GM18517 (cell line): ENCODE results near the gene RNPEPL1.
"Not testable (repeated sequence)": the region's sequence is repeated elsewhere in the genome, so short reads cannot be mapped to it uniquely, and the experiment has no call there.

Source experiments
- ATAC-seq: cut with Tn5 transposase; IDR thresholded peaks from one replicate; pipeline ENCODE4 v1.9.1; 2021; ENCODE audit warnings: mild to moderate bottlenecking, moderate library complexity; ENCODE audit not compliant: unreplicated experiment

RNPEPL1 gene

DNA sequence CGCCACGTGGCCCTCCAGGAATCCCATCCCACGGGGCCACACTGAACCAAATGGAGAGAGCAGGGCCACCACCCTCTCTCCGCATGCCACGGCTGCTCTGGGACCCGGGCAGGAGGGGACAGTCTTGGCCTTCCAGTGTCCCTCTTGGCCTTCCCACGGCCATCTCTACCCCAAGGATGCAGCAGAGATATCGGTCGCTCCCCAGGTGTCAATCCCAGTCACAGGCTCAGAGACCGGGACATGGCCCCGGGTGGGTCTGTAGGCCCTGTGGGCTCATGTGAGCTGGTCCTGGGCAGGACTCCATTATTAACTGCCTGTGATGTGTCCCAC lies 33.5 kb downstream of the RNPEPL1 start:
- no peak for ATAC-seq

- no peak for ATAC-seq
Measured at GRCh38 chr2:240602266-240603050, 34.2 kb downstream of the RNPEPL1 start.

DNA sequence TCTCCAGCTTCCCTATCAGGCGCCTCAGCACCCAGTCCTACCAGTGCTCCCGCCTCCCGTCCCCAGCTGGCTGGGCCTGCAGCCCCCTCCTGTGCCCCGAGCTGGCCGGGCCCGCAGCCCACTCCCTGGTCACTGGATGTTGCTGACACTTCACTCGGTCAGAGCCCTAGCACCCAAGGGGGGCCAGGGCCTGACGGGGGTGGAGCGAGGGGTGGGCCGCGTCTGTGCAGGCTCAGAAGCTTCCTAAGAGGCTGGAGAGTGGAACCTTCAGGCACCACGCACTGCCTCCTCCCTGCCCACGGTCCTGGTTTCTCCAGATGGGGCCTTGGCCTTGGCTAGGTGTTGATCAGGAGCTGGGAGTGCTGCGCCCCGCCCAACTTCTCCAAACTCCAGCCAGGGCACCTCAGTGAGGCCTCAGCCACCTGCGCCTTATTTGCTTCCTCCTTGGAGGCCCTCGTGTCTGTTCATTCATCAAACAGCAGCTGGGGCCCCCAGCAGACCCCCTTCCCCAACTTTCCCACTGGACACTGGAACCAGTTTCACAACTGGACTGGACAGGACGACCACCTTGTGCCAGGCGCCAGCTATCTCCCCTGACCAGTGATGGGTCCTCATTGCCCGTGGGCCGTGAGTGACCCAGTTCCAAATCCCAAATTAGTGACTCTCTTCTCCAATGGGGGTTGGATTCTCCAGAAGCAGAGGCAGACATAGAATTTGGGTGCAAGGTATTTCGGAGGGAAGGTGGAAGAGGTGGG lies 35.0 kb downstream of the RNPEPL1 start:
- no peak for ATAC-seq

DNA sequence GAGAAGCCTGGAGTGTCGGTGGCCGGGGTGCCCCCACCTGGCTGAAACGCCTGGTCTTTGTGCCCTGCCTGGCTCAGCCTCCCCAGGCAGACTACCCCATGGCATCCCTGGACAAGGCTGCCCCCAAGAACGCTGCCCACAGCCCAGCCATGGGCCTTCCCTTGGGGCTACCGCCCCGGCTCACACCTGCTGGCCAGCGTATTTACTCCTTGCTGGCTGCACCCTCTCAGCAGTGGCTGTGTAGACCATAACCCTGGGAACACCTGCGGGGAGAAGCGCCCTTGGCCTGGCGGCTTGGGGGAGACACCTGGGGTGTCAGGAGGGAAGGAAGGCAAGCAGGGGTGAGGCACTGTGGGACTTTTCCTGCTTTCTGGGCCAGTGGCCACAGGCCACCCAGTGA lies 35.6 kb downstream of the RNPEPL1 start:
- ATAC-seq: no peak

DNA sequence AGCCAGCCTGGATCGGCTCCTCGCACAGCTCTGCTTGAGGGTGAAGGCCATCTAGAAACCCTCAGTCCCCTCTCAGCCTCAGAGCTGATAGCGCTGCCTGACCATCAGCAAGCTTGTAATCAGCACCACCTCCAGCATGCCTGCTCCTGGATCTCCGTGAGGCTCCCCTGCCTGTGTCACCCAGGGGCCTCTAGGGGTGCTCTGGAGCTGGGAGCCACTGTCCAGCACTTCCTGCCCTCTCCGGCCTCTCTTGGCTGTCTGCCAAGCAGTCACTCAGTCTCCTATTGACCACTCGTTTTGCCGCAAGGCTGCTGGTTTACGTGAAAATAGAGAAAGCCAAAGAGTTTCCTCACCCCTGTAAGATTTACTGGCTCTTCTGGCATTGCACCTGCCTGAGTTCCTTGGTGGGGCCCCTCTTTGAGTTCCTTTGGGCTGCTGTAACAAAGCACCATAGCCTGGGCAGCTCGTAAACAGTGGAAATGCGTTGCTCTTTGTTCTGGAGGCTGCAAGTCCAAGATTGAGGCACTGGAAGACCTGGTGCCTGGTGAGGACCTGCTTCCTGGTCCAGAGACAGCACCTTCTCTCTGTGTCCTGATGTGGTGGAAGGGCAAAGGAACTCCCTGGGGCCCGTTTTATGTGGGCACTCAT lies 36.1 kb downstream of the RNPEPL1 start:
- ATAC-seq: no peak

DNA sequence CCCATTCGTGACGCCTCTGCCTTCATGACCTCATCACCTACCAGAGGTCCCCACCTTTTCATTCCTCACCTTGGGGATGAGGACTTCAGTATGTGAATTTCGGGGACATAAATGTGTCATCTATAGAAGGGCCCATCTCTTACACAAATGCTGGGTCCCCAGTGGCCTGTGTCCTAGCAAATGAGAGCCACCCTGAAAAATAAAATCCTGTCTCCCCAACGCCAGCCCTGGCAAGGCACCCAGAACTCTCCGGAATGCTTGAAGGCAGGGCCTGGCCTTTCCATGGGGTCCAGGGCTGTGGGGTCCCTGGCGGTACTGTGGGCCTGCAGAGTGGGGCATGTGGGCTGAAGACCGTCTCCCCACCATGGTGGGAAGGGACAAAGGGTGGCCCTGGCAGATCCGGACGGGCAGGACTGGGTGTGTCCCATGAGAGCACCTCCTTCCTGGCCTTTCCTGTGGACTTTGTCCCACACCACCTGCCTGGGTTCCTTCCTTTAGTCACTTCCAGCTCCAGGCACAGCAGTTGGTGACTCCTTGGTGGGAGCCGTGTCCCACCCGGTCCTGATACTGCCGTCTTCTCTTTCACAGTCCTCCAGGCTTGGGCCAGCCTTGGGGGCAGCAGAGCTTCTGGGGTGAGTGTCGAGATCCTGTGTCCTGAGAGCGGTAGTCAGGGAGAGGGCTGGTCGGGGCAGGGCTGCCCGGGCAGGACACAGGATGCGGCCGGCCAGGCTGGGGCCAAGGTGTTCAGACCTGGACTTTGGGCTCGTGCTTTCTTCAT lies 36.8 kb downstream of the RNPEPL1 start:
- no peak for ATAC-seq

DNA sequence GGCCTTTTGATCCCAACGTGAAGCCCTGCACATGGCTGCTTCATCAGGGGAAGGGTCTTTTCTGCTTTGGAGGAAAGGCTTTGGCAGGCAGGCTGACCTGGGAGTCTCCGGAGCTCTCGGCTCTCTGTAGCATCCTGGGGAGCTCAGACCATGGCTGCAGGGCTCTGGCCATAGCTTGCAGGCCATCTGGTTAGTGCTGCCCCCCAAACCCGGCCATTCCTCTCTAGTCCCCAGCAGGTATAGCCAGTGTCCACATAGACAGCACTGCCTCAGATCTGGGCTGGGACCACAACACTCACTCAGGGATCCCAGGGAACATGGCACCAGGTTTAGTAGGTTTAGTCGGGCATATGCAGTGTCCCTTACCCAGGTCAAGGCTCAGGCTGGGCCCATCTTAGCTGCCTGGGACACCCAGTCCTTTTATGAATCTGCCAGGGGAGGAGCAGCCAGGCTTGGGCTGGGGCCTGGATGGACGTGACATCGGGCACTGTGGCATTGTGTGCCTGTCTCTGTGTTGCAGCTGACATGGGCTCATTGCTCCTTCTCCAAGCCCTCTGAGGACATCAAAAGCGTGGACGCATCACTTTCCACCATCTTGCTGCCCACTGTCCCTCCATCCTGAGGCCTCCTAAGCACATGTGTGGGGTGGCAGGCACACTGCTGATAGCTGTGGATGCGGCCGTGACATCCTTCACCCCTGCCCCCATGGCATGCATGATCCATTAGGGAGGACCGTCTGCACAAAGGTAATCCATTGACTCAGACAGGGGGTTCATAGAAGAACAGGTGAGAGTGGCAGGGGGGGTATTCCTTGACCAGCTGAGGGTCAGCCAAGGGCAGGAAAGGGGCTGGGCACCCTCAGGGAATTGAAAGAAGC lies 37.8 kb downstream of the RNPEPL1 start:
- no peak for ATAC-seq

- no peak for ATAC-seq
Measured at GRCh38 chr2:240611601-240612210, 43.4 kb downstream of the RNPEPL1 start.

- ATAC-seq: no peak
Measured at GRCh38 chr2:240613781-240614180, 45.5 kb downstream of the RNPEPL1 start.

- ATAC-seq: no peak
Measured at GRCh38 chr2:240614391-240614790, 46.1 kb downstream of the RNPEPL1 start.

DNA sequence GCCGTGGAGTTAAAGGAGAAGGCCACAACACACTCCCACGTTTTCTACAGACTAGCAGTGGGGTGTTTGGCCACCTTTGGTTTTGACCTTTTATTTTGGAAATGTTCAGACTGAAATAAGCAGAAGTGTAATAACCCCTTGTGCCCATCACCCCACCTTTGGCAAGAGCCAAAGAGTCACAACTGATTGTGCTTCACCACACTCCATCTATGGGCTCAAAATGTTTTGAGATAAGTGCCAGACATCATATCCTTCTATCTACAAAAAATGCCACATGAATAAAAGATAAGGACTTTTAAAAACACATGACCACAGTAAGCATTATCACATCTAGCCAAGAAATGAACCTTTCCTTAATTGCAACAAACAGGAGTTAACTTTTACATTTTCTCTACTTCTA lies 47.1 kb downstream of the RNPEPL1 start:
- ATAC-seq: no peak

- no peak for ATAC-seq
Measured at GRCh38 chr2:240615820-240616547, 47.7 kb downstream of the RNPEPL1 start.

DNA sequence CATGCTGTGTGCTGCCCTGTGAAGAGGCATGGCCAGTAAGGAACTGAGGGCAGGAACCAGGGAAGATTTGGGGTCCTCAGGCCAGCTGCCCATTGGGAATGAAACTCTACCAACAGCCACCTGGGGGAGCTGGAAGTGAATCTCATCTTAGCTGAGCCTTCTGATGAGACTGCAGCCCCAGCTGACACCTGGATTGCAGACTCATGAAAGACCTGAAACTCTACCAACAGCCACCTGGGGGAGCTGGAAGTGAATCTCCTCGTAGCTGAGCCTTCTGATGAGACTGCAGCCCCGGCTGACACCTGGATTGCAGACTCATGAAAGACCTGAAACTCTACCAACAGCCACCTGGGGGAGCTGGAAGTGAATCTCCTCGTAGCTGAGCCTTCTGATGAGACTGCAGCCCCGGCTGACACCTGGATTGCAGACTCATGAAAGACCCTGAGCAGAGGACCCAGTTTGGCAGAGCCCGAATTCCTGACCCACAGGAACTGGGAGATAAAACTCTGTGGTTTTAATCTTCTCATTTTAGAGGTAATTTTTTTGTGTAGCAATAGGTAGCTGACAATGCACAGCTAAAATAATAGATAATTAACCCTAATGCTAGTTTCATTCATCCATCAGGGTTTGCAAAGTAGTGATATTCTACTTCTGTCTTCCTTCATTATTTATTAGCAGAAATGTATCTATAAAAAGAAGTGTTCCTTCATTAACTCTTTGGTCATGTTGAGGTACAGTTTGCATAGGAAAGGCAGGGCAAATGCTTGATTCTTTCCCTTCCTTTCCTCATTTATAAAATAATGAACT lies 48.8 kb downstream of the RNPEPL1 start:
- ATAC-seq: not testable (repeated sequence)

DNA sequence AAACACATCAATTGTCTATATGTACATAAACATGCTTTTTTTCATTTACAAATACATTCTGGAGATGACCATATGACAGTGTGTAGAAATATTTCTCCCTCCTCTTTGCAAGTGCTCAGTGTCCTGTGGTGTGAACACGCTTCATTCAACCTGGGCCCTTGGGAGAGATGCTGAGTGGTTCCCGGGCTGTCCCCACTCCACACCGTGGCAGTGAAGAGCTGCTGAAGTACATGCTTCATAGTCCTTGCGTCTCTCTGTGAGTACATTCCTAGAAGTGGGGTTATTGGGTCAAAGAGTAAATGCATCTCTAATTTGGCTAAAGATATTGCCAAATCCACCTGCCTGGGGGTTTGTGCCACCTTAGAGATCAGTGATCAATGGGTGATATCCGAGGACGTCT lies 50.5 kb downstream of the RNPEPL1 start:
- no peak for ATAC-seq

- ATAC-seq: no peak
Measured at GRCh38 chr2:240619506-240620148, 51.3 kb downstream of the RNPEPL1 start.

DNA sequence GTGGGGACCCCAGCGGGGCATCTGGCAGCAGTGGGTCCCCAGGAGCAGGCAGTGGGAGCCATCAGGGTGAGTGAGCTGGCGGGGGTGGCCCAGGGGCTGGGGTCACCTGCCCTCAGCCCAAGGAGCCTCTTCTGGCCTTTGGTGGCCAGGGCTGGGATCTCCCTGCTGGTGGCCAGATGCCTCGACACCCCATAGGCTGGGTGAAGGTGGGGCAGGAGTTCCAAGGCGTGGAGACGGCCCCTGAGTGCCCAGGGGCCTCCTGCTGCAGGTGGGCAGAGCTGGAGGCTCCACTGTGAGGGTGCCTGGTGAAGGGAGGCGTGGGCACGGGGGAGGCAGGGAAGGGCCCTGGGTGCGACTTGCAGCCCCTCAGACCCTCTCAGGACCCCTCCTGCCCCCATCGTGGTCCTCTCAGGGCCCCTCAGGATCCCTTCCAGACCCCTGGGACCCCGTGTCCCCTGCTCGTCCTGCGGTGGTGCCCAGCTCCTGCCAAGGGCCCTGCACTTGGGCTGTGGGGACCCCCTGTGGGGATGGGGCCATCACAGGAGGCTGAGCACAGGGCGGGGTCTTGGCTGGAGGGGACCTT lies 52.0 kb downstream of the RNPEPL1 start:
- ATAC-seq: no peak

DNA sequence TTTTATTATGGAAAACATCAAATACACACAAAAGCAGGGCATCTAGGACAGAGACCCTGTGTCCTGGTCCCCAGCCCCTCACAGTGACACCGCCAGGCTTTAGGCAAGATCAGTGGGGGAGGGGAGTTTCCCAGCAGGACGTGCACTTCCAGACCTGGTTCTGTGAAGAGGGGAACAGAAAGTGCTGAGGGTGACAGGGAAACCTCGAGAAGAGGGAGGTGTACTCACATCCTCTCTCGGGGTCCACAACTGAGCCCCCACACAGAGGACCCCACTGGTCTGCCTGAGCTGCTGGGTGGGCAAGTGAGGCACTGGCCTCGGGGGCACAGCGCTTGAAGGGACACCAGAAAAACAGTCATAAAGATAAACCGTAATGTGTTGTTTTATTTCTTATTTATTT lies 52.6 kb downstream of the RNPEPL1 start:
- no peak for ATAC-seq

DNA sequence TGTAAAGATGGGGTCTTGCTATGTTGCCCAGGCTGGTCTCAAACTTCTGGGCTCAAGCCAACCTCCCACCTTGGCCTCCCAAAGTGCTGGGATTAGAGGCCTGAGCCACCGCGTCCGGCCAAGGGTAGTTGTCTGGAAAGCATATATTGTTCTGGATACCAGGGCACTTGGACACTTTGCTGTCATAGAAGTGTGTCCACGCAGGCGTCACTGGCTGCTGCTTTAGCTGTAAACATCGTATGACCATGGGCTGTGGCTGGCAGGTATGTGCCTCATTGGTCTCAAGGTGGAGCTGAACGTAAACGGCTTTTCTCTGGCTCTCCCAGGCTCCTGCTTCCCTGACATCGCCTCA lies 53.8 kb downstream of the RNPEPL1 start:
- ATAC-seq: no peak
